H1 (cell line): ENCODE measurements around the gene RGS3. TPM values are rescaled to one million over a fixed set of nuclear protein-coding genes. Genes with fewer than 3 reads are reported as not detected.

Experiments used
- BCL11A ChIP-seq, 2 experiments: IDR thresholded peaks; one replicate each; pipeline ENCODE4 v1.6.1; 2011; ENCODE audit warnings: low read depth in 2 of 2, low read length in 2 of 2, mild to moderate bottlenecking in 2 of 2
- CHD7 ChIP-seq: fragments of 300-600 bp; sonication (generic); IDR thresholded peaks from 2 replicates; pipeline ENCODE4 v1.7.1; 2012; ENCODE audit warnings: low read length, moderate library complexity, mild to moderate bottlenecking, inconsistent platforms; ENCODE audit not compliant: insufficient replicate concordance
- TAF7 ChIP-seq: optimal IDR thresholded peaks from 2 replicates; pipeline ENCODE3; 2011; ENCODE audit warnings: low read depth, mild to moderate bottlenecking, inconsistent platforms, low read length, moderate library complexity, borderline replicate concordance
- polyA plus RNA-seq, 7 experiments: library from polyadenylated mRNA; depleted of rRNA in 3 of 7; stranded (reverse) in 5 of 7; unstranded in 2 of 7; fragments of >200 nt in 5 of 7; fragments of 200-250 nt in 2 of 7; gene quantifications; 1 replicate in 5 of 7; 2 replicates in 1 of 7; 4 replicates in 1 of 7; pipeline versions ENCODE4 v1.2.1 to v1.2.3, GENCODE V29; 2011 to 2013; ENCODE audit warnings: missing spikeins in 2 of 7, mixed read lengths in 2 of 7
- total RNA-seq: library from RNA; stranded (reverse); fragmentation: NEBNext Ultra II Directional; extraction: Animal tissue kit (Norgen Biotek cat#: 25700); gene quantifications from 2 replicates; pipeline ENCODE4 v1.2.1, GENCODE V29; 2021

Gene RGS3
- total and polyA plus RNA-seq, 2 of the 8 experiments (the other 6 are each of a cell fraction or from before 2014, with no cell fraction given) = 12.6 to 18.2 TPM

- TF ChIP-seq CHD7 = no peak
- TF ChIP-seq BCL11A (IDR thresholded peaks at IDR 0.05; ENCODE audit: low read depth in 2 of 2, low read length in 2 of 2) = no peak
- no peak for TF ChIP-seq TAF7
- TF ChIP-seq, all 59 proteins: peak for 0
Measured at GRCh38 chr9:113417370-113417769, 46.2 kb upstream of the RGS3 start (continued).
